HepG2 (cell line): ENCODE measurements around the gene TBC1D1. TPM values are rescaled to one million over a fixed set of nuclear protein-coding genes. Genes with fewer than 3 reads are reported as not detected.

Source experiments
- CBX1 ChIP-seq: IDR thresholded peaks from one replicate; pipeline ENCODE4 v1.6.1; 2016; ENCODE audit warnings: antibody characterized with exemption, low read depth
- MIER3 ChIP-seq: IDR thresholded peaks from 2 replicates; pipeline ENCODE4 v1.6.1; 2016; ENCODE audit warnings: missing compliant biosample characterization, borderline replicate concordance
- NFYB ChIP-seq: sonication (generic); formaldehyde crosslinking; IDR thresholded peaks from 2 replicates; pipeline ENCODE4 v1.4.0; 2020; ENCODE audit warnings: missing genetic modification reagents
- NR2F1 ChIP-seq, 2 experiments: fragments of 450-650 bp in 1 of 2; formaldehyde crosslinking in 1 of 2; IDR thresholded peaks; 2 replicates each; pipeline versions ENCODE4 v1.5.0 to v1.6.1; 2016 to 2020; ENCODE audit warnings: mild to moderate bottlenecking in 1 of 2, missing compliant biosample characterization in 1 of 2, missing genetic modification reagents in 1 of 2, moderate library complexity in 1 of 2
- PHF8 ChIP-seq: sonication (generic); formaldehyde crosslinking; IDR thresholded peaks from 2 replicates; pipeline ENCODE4 v1.5.0; 2020; ENCODE audit warnings: missing genetic modification reagents
- ZFYVE20 ChIP-seq: sonication (generic); formaldehyde crosslinking; IDR thresholded peaks from 2 replicates; pipeline ENCODE4 v1.8.0; 2023; ENCODE audit warnings: low read depth, mild to moderate bottlenecking, moderate library complexity, missing genetic modification reagents, borderline replicate concordance
- ZKSCAN1 ChIP-seq: fragments of 150-350 bp; IDR thresholded peaks from 2 replicates; pipeline ENCODE4 v1.6.1; 2014; ENCODE audit warnings: low read length
- ZMYM2 ChIP-seq: sonication (generic); formaldehyde crosslinking; IDR thresholded peaks from 2 replicates; pipeline ENCODE4 v1.8.0; 2022; ENCODE audit warnings: mild to moderate bottlenecking, missing genetic modification reagents
- ZNF432 ChIP-seq: sonication (generic); formaldehyde crosslinking; IDR thresholded peaks from 2 replicates; pipeline ENCODE4 v1.5.0; 2020; ENCODE audit warnings: missing genetic modification reagents, mild to moderate bottlenecking, borderline replicate concordance
- polyA plus RNA-seq, 8 experiments: library from polyadenylated mRNA; depleted of rRNA in 3 of 8; stranded (reverse) in 7 of 8; unstranded in 1 of 8; fragments of >200 nt; fragmentation: Illumina TruSeq in 4 of 8; extraction: Trizol in 4 of 8; gene quantifications; 2 replicates each; pipeline versions ENCODE4 v1.2.1 to v1.2.3, GENCODE V29; 2011 to 2016; ENCODE audit warnings: low read depth in 4 of 8, missing spikeins in 1 of 8, mixed read lengths in 1 of 8; ENCODE audit not compliant: insufficient read depth in 1 of 8
- total RNA-seq, 5 experiments: library from RNA; depleted of rRNA; stranded (reverse); fragments of >200 nt; fragmentation: Illumina TruSeq; extraction: Trizol; gene quantifications; 2 replicates each; pipeline ENCODE4 v1.2.3, GENCODE V29; 2016; ENCODE audit warnings: low read depth in 1 of 5
- TF ChIP-seq, protein P1 (sequence below): sonication (generic); formaldehyde crosslinking; IDR thresholded peaks from 2 replicates; pipeline ENCODE4 v1.5.0; 2020; ENCODE audit warnings: missing genetic modification reagents
- TF ChIP-seq, protein P2 (sequence below): sonication (generic); formaldehyde crosslinking; IDR thresholded peaks from 2 replicates; pipeline ENCODE4 v1.4.0; 2020; ENCODE audit warnings: low read depth, mild to moderate bottlenecking, missing genetic modification reagents
- TF ChIP-seq, protein P3 (sequence below): sonication (generic); formaldehyde crosslinking; IDR thresholded peaks from 2 replicates; pipeline ENCODE4 v1.4.0; 2020; ENCODE audit warnings: mild to moderate bottlenecking, missing genetic modification reagents
- TF ChIP-seq, protein P4 (sequence below): sonication (generic); formaldehyde crosslinking; IDR thresholded peaks from 2 replicates; pipeline ENCODE4 v1.9.0; 2022; ENCODE audit warnings: low read depth, missing genetic modification reagents

TBC1D1 gene
- total and polyA plus RNA-seq, 2 of the 13 experiments (the other 11 are each of a cell fraction or from before 2014, with no cell fraction given), result 37.3 to 62.8 TPM

DNA sequence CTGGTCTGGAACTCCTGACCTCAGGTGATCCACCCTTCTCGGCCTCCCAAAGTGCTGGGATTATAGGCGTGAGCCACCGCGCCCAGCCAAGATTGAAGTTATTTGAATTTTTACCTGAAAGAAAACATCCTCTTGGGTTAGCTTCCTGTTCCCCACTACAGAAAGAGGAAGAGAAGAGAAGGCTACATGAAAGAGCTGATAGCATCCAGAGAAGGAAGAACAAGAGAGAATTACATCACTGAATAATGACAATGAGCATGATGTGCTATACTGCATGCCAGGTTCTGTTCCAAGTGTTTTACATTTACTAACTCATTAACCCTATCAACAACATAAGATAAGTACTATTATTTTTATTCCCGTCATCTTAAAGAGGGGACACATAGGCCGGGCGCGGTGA, 11.5 kb upstream of the TBC1D1 start (continued):
- TF ChIP-seq, protein P1, sequence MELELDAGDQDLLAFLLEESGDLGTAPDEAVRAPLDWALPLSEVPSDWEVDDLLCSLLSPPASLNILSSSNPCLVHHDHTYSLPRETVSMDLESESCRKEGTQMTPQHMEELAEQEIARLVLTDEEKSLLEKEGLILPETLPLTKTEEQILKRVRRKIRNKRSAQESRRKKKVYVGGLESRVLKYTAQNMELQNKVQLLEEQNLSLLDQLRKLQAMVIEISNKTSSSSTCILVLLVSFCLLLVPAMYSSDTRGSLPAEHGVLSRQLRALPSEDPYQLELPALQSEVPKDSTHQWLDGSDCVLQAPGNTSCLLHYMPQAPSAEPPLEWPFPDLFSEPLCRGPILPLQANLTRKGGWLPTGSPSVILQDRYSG (CRISPR knock-in tag), result no peak
- TF ChIP-seq, protein P2, sequence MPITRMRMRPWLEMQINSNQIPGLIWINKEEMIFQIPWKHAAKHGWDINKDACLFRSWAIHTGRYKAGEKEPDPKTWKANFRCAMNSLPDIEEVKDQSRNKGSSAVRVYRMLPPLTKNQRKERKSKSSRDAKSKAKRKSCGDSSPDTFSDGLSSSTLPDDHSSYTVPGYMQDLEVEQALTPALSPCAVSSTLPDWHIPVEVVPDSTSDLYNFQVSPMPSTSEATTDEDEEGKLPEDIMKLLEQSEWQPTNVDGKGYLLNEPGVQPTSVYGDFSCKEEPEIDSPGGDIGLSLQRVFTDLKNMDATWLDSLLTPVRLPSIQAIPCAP, result no peak
- TF ChIP-seq, protein P3, sequence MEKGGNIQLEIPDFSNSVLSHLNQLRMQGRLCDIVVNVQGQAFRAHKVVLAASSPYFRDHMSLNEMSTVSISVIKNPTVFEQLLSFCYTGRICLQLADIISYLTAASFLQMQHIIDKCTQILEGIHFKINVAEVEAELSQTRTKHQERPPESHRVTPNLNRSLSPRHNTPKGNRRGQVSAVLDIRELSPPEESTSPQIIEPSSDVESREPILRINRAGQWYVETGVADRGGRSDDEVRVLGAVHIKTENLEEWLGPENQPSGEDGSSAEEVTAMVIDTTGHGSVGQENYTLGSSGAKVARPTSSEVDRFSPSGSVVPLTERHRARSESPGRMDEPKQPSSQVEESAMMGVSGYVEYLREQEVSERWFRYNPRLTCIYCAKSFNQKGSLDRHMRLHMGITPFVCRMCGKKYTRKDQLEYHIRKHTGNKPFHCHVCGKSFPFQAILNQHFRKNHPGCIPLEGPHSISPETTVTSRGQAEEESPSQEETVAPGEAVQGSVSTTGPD (CRISPR knock-in tag), result no peak
- TF ChIP-seq NFYB (CRISPR knock-in tag) (no peak), ZFYVE20 (CRISPR knock-in tag) (no peak), PHF8 (CRISPR knock-in tag) (no peak), MIER3 (CRISPR knock-in tag) (no peak), NR2F1 (CRISPR knock-in tag; IDR thresholded peaks at IDR 0.05) (no peak), ZNF432 (CRISPR knock-in tag) (no peak), ZKSCAN1 (no peak), CBX1 (no peak), ZMYM2 (CRISPR knock-in tag) (no peak)
- TF ChIP-seq, protein P4, sequence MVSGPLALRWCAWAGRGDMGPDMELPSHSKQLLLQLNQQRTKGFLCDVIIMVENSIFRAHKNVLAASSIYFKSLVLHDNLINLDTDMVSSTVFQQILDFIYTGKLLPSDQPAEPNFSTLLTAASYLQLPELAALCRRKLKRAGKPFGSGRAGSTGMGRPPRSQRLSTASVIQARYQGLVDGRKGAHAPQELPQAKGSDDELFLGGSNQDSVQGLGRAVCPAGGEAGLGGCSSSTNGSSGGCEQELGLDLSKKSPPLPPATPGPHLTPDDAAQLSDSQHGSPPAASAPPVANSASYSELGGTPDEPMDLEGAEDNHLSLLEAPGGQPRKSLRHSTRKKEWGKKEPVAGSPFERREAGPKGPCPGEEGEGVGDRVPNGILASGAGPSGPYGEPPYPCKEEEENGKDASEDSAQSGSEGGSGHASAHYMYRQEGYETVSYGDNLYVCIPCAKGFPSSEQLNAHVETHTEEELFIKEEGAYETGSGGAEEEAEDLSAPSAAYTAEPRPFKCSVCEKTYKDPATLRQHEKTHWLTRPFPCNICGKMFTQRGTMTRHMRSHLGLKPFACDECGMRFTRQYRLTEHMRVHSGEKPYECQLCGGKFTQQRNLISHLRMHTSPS (CRISPR knock-in tag), result no peak
